Measurements from ENCODE around the gene ILDR2. TPM values are rescaled to one million over a fixed set of nuclear protein-coding genes. Genes with fewer than 3 reads are reported as not detected.

The ILDR2 gene
- total and polyA plus RNA-seq, 7 donors: 0.42 to 15.8 (median 8.1) TPM; not detected in 2

GRCh38 chr1:166914111-166914510 lies 61.2 kb downstream of the ILDR2 start:
- Histone ChIP-seq H3K9me3 (no peaks in the 10 kb centered on the region), H3K27me3 (no peaks in the 10 kb centered on the region), H3K27ac (no peak overlapping the region), H3K36me3 (no peaks in the 10 kb centered on the region), H3K4me1 (no peaks in the 10 kb centered on the region), H3K4me3 (no peak overlapping the region)
- 86 to 89% methylated on average over 3 of the region's 3 CpGs for WGBS, 2 donors
- DNase-seq: no peak
- TF ChIP-seq EP300 (IDR thresholded peaks at IDR 0.05) (no peak), CTCF (IDR thresholded peaks at IDR 0.05) (no peak), POLR2AphosphoS5 (IDR thresholded peaks at IDR 0.05) (no peak), POLR2A (IDR thresholded peaks at IDR 0.05) (no peak)
- intact Hi-C loops (cut with DNase I): loop anchor here (5.0 kb wide), 1 partner anchor 63 kb away; the partner anchor contains the start of gene ILDR2

GRCh38 chr1:166911624-166912023 lies 63.7 kb downstream of the ILDR2 start:
- H3K4me1 ChIP-seq: peaks cover 0 to 7% (median 2%) of the 10 kb centered on the region in 4 donors
- TF ChIP-seq POLR2A (IDR thresholded peaks at IDR 0.05) (no peak), EP300 (IDR thresholded peaks at IDR 0.05) (no peak), CTCF (IDR thresholded peaks at IDR 0.05) (no peak)
- WGBS, 2 donors: 88 to 92% methylated on average over 1 of the region's 1 CpG

GRCh38 chr1:166910396-166910994 lies 64.8 kb downstream of the ILDR2 start:
- Histone ChIP-seq H3K4me1 (peaks cover 0 to 17% (median 12%) of the 10 kb centered on the region in 4 donors), H3K27ac (no peak overlapping the region), H3K27me3 (no peaks in the 10 kb centered on the region), H3K9me3 (no peaks in the 10 kb centered on the region), H3K4me3 (no peak overlapping the region), H3K36me3 (no peaks in the 10 kb centered on the region)
- TF ChIP-seq CTCF (IDR thresholded peaks at IDR 0.05) (peak; percentile 35 to 63 (median 48)), EP300 (IDR thresholded peaks at IDR 0.05) (no peak), POLR2A (IDR thresholded peaks at IDR 0.05) (no peak), POLR2AphosphoS5 (IDR thresholded peaks at IDR 0.05) (peak in 1 of 4 donors; percentile 16)
- intact Hi-C loops (cut with DNase I): loop anchor here (1.0 to 5.0 kb wide), 2 partner anchors 67 to 149 kb away; partner anchors contain the start of gene ILDR2
- 0% methylated on average over 1 of the region's 1 CpG for WGBS, 2 donors
- peak; percentile 76 for DNase-seq

More at GRCh38 chr1:166911624-166912023, 63.7 kb downstream of the ILDR2 start:
- Histone ChIP-seq H3K4me3 (no peak overlapping the region), H3K27ac (no peak overlapping the region), H3K27me3 (no peaks in the 10 kb centered on the region), H3K36me3 (no peaks in the 10 kb centered on the region), H3K9me3 (no peaks in the 10 kb centered on the region)
- no peak for DNase-seq
- intact Hi-C loops (cut with DNase I): loop anchor here (5.0 kb wide), 1 partner anchor 66 kb away; the partner anchor contains the start of gene ILDR2

GRCh38 chr1:166908942-166909341 lies 66.4 kb downstream of the ILDR2 start:
- H3K9me3 ChIP-seq: no peaks in the 10 kb centered on the region
- TF ChIP-seq EP300 (IDR thresholded peaks at IDR 0.05) (no peak), CTCF (IDR thresholded peaks at IDR 0.05) (no peak), POLR2AphosphoS5 (IDR thresholded peaks at IDR 0.05) (no peak), POLR2A (IDR thresholded peaks at IDR 0.05) (no peak)
- no peak for DNase-seq
- H3K4me1 ChIP-seq: peaks cover 0 to 31% (median 26%) of the 10 kb centered on the region in 4 donors
- H3K27ac ChIP-seq: no peak overlapping the region
- no peak overlapping the region for H3K4me3 ChIP-seq
- H3K36me3 ChIP-seq: no peaks in the 10 kb centered on the region
- 75 to 94% methylated on average over 1 of the region's 1 CpG for WGBS, 2 donors
- intact Hi-C loops (cut with DNase I): loop anchor here (10.0 kb wide), 2 partner anchors 546 to 626 kb away; no protein-coding TSS in a partner anchor
- no peaks in the 10 kb centered on the region for H3K27me3 ChIP-seq
